H9 (cell line): ENCODE measurements around the gene KIF11. TPM values are rescaled to one million over a fixed set of nuclear protein-coding genes. Genes with fewer than 3 reads are reported as not detected.

Experiments
- DNase-seq: peaks from one replicate; pipeline ENCODE4 v3.0.0-alpha.2; 2017
- H2AFZ ChIP-seq: one replicate; pipeline ENCODE4 v1.6.1; 2013; ENCODE audit warnings: mild to moderate bottlenecking, low read length, control low read depth, moderate library complexity
- H2AK5ac ChIP-seq: 2 replicates; pipeline ENCODE4 v1.6.1; 2013; ENCODE audit warnings: low read length, control low read depth, mixed read lengths; ENCODE audit not compliant: insufficient read length
- H2BK120ac ChIP-seq: one replicate; pipeline ENCODE4 v1.6.1; 2013; ENCODE audit warnings: low read depth, mild to moderate bottlenecking, low read length, control low read depth, inconsistent platforms; ENCODE audit not compliant: poor library complexity, severe bottlenecking
- H2BK12ac ChIP-seq: 2 replicates; pipeline ENCODE4 v1.6.1; 2013; ENCODE audit warnings: low read length, control low read depth, mixed read lengths, low read depth; ENCODE audit not compliant: insufficient read length
- H2BK15ac ChIP-seq: 2 replicates; pipeline ENCODE4 v1.6.1; 2013; ENCODE audit warnings: low read depth, low read length, control low read depth
- H2BK20ac ChIP-seq: one replicate; pipeline ENCODE4 v1.6.1; 2013; ENCODE audit warnings: low read depth, mild to moderate bottlenecking, low read length, control low read depth, inconsistent platforms; ENCODE audit not compliant: poor library complexity, severe bottlenecking
- H2BK5ac ChIP-seq: 2 replicates; pipeline ENCODE4 v1.6.1; 2013; ENCODE audit warnings: low read length, control low read depth, mixed read lengths; ENCODE audit not compliant: insufficient read length
- H3K14ac ChIP-seq: 2 replicates; pipeline ENCODE4 v1.6.1; 2013; ENCODE audit warnings: low read length, control low read depth; ENCODE audit not compliant: insufficient read depth
- H3K18ac ChIP-seq: 2 replicates; pipeline ENCODE4 v1.6.1; 2013; ENCODE audit warnings: low read depth, mild to moderate bottlenecking, mixed read lengths, low read length, control low read depth; ENCODE audit not compliant: insufficient read length
- H3K23ac ChIP-seq: 2 replicates; pipeline ENCODE4 v1.6.1; 2013; ENCODE audit warnings: low read length, control low read depth, mixed read lengths, low read depth; ENCODE audit not compliant: insufficient read length
- H3K23me2 ChIP-seq: 2 replicates; pipeline ENCODE4 v1.6.1; 2013; ENCODE audit warnings: low read depth, mild to moderate bottlenecking, mixed read lengths, low read length, control low read depth; ENCODE audit not compliant: insufficient read length, poor library complexity, severe bottlenecking
- H3K27ac ChIP-seq: 2 replicates; pipeline ENCODE4 v1.5.1; 2013; ENCODE audit warnings: low read length, control low read depth, mixed read lengths, low read depth; ENCODE audit not compliant: insufficient read length
- H3K27me3 ChIP-seq: 2 replicates; pipeline ENCODE4 v1.6.1; 2013; ENCODE audit warnings: low read length, control low read depth, inconsistent platforms; ENCODE audit not compliant: insufficient read depth
- H3K4ac ChIP-seq: 2 replicates; pipeline ENCODE4 v1.6.1; 2013; ENCODE audit warnings: low read depth, mild to moderate bottlenecking, control low read depth, inconsistent platforms, low read length, moderate library complexity
- H3K4me1 ChIP-seq: 2 replicates; pipeline ENCODE4 v1.6.1; 2013; ENCODE audit warnings: low read length, control low read depth, inconsistent platforms; ENCODE audit not compliant: insufficient read depth
- H3K4me2 ChIP-seq: 2 replicates; pipeline ENCODE4 v1.6.1; 2013; ENCODE audit warnings: low read length, control low read depth, mixed read lengths; ENCODE audit not compliant: insufficient read length, insufficient read depth
- H3K56ac ChIP-seq: 2 replicates; pipeline ENCODE4 v1.6.1; 2013; ENCODE audit warnings: low read depth, mild to moderate bottlenecking, mixed read lengths, low read length, control low read depth; ENCODE audit not compliant: insufficient read length
- H3K79me1 ChIP-seq: 2 replicates; pipeline ENCODE4 v1.6.1; 2013; ENCODE audit warnings: low read depth, mild to moderate bottlenecking, moderate library complexity, low read length, control low read depth, inconsistent platforms; ENCODE audit not compliant: insufficient read depth, poor library complexity, severe bottlenecking
- H3K79me2 ChIP-seq: 2 replicates; pipeline ENCODE4 v1.6.1; 2013; ENCODE audit warnings: low read length, control low read depth, inconsistent platforms; ENCODE audit not compliant: insufficient read depth
- H3K9ac ChIP-seq: 2 replicates; pipeline ENCODE4 v1.6.1; 2013; ENCODE audit warnings: low read length, control low read depth, mixed read lengths; ENCODE audit not compliant: insufficient read length; ENCODE audit errors: extremely low read depth
- H3K9me3 ChIP-seq: one replicate; pipeline ENCODE4 v1.6.1; 2013; ENCODE audit warnings: low read depth, low read length, inconsistent platforms; ENCODE audit not compliant: control insufficient read depth
- H3T11ph ChIP-seq: one replicate; pipeline ENCODE4 v1.6.1; 2013; ENCODE audit warnings: mild to moderate bottlenecking, low read length, control low read depth, inconsistent platforms
- H4K20me1 ChIP-seq: one replicate; pipeline ENCODE4 v1.6.1; 2013; ENCODE audit not compliant: control insufficient read depth, insufficient read length, insufficient read depth
- H4K5ac ChIP-seq: 2 replicates; pipeline ENCODE4 v1.6.1; 2013; ENCODE audit warnings: low read depth, mild to moderate bottlenecking, mixed read lengths, low read length, control low read depth; ENCODE audit not compliant: insufficient read length
- H4K8ac ChIP-seq: replicated peaks from 2 replicates; pipeline ENCODE4 v1.6.1; 2013; ENCODE audit warnings: low read length, control low read depth, mixed read lengths, low read depth; ENCODE audit not compliant: insufficient read length
- H4K91ac ChIP-seq: 2 replicates; pipeline ENCODE4 v1.6.1; 2013; ENCODE audit warnings: low read depth, mild to moderate bottlenecking, moderate library complexity, mixed read lengths, low read length, control low read depth; ENCODE audit not compliant: insufficient read length
- H3K27ac Mint-ChIP-seq, 3 experiments: 2 replicates in 2 of 3; 3 replicates in 1 of 3; pipeline ENCODE4 v1.8.0; 2020 to 2021; ENCODE audit warnings: mixed read lengths in 3 of 3, mild to moderate bottlenecking in 1 of 3, moderate library complexity in 1 of 3
- H3K27me3 Mint-ChIP-seq: 2 replicates; pipeline ENCODE4 v1.8.0; 2021; ENCODE audit warnings: low read depth, mild to moderate bottlenecking, moderate library complexity, mixed read lengths
- H3K36me3 Mint-ChIP-seq, 3 experiments: 2 replicates in 2 of 3; 3 replicates in 1 of 3; pipeline ENCODE4 v1.8.0; 2020 to 2021; ENCODE audit warnings: low read depth in 3 of 3, mixed read lengths in 3 of 3; ENCODE audit not compliant: insufficient read depth in 1 of 3
- H3K4me1 Mint-ChIP-seq, 2 experiments: 2 replicates each; pipeline ENCODE4 v1.8.0; 2020; ENCODE audit warnings: mixed read lengths in 2 of 2
- H3K4me3 Mint-ChIP-seq, 2 experiments: 2 replicates in 1 of 2; 3 replicates in 1 of 2; pipeline ENCODE4 v1.8.0; 2020 to 2021; ENCODE audit warnings: mild to moderate bottlenecking in 2 of 2, mixed read lengths in 2 of 2, moderate library complexity in 1 of 2
- H3K9me3 Mint-ChIP-seq, 2 experiments: 2 replicates in 1 of 2; 3 replicates in 1 of 2; pipeline ENCODE4 v1.8.0; 2020; ENCODE audit warnings: mild to moderate bottlenecking in 2 of 2, mixed read lengths in 2 of 2, moderate library complexity in 1 of 2
- CTCF ChIP-seq: fragments of 200-600 bp; sonication (generic); conservative IDR thresholded peaks from 3 replicates; pipeline ENCODE4 v1.8.0; 2021; ENCODE audit warnings: antibody characterized with exemption, mild to moderate bottlenecking
- WGBS: extraction: QIAGEN DNeasy Blood & Tissue Kit; methylation state at CpG from one replicate; pipeline ENCODE4 v1.1.7; 2013; ENCODE audit warnings: missing lambda C conversion rate, low lambda C conversion rate, mixed read lengths; ENCODE audit not compliant: insufficient read length; ENCODE audit errors: extremely low coverage; 5-methylcytosine and 5-hydroxymethylcytosine counted together
- total RNA-seq: library from RNA; stranded (reverse); gene quantifications from 2 replicates; pipeline ENCODE4 v1.2.1, GENCODE V29; 2021

KIF11 gene
- total RNA-seq, 1 experiment from 2014 or later, result 54.4 TPM

GRCh38 chr10:92604841-92605240 is 11.9 kb downstream of the KIF11 start:
- H3K18ac ChIP-seq, result no peak overlapping the region
- H3K4me1 ChIP-seq, result no peaks in the 10 kb centered on the region
- H2BK12ac ChIP-seq, result no peak overlapping the region
- no peak overlapping the region for H2BK20ac ChIP-seq
- H4K91ac ChIP-seq, result no peak overlapping the region
- no peak overlapping the region for H2BK5ac ChIP-seq
- H3K4me1 Mint-ChIP-seq, result peaks cover 9 to 10% of the 10 kb centered on the region in 2 experiments
- H3K27ac ChIP-seq, result no peak overlapping the region
- peak overlapping the region in 2 of 3 experiments; percentile 4 to 39; a peak in 3 of 7 replicates for H3K27ac Mint-ChIP-seq
- H3K14ac ChIP-seq, result no peak overlapping the region
- H3K23me2 ChIP-seq, result no peaks in the 10 kb centered on the region
- no peaks in the 10 kb centered on the region for H4K20me1 ChIP-seq
- no peak overlapping the region for H3K56ac ChIP-seq
- no peak overlapping the region for H3K4ac ChIP-seq
- H3K4me2 ChIP-seq, result no peak overlapping the region
- no peak overlapping the region for H3T11ph ChIP-seq
- no peak for TF ChIP-seq CTCF
- H3K79me2 ChIP-seq, result peaks cover 36% of the 10 kb centered on the region; the same call in 1 of the 2 replicates
- DNase-seq, result no peak
- no peak overlapping the region for H3K4me3 Mint-ChIP-seq
- peaks cover 3% of the 10 kb centered on the region for H3K79me1 ChIP-seq
- no peaks in the 10 kb centered on the region for H3K9me3 Mint-ChIP-seq
- no peak overlapping the region for H4K5ac ChIP-seq
- H3K9ac ChIP-seq, result no peak overlapping the region
- H2BK15ac ChIP-seq, result no peak overlapping the region
- no peak overlapping the region for H2AK5ac ChIP-seq
- WGBS, result no CpG with 5 or more reads among the region's 2 CpGs
- H2AFZ ChIP-seq, result no peak overlapping the region
- no peak overlapping the region for H4K8ac ChIP-seq
- H3K36me3 Mint-ChIP-seq, result peaks cover 15 to 43% (median 32%) of the 10 kb centered on the region in 3 experiments; a peak in 6 of 7 replicates
- no peak overlapping the region for H3K23ac ChIP-seq
- H2BK120ac ChIP-seq, result no peak overlapping the region
- H3K9me3 ChIP-seq, result no peaks in the 10 kb centered on the region
- no peaks in the 10 kb centered on the region for H3K27me3 Mint-ChIP-seq
- H3K27me3 ChIP-seq, result no peaks in the 10 kb centered on the region
